CD4-positive, alpha-beta T cell treated with Interleukin-1 beta for 1 hour (primary cell): ENCODE results near the gene TTYH3.

Experiments used
- DNase-seq, 2 donors: peaks; one replicate each; pipeline ENCODE4 v3.0.0-alpha.2; 2020 to 2022

The TTYH3 gene

DNA sequence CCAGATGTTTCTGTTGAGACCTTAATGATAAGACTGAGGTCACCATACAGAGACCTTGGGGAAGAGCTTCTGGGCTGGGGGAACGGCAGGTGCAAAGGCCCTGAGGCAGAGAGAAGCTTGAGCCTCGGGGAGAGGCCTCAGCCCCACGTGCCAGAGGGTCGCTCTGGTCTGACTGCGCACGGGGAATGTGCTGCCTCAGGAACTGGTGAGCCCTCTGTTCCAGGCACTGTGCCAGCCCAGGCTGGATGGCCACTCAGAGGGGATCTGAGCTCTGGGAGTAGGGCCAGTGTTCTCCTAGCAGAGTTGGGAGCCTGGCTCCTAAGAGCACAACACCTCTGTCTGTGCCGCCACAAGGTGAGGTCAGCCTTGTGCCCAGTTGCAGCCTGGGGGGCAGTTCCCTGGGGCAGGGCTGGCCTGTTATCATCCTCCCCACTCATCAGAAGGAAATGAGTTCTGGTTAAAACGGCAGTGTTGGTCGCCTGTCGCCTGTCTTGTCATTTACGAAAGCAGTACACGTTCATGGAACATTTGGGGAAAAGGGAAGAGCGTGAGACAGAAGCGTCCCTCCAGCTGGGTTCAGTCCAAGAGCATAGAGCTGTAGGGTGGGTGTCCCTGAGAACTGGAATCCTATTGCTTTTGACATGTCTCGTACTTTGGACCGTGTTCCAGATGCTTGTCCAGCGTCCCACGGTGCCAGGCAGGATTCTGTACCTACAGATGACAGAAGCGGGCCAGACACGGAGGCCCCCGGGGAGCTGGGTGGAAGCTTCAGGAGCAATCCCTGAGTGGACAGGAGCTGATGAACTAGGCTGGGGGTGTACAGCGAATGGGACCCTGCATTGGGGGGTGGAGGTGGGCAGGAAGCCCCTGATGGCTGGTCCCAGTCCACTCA, 4.3 kb downstream of the TTYH3 start:
- no peak for DNase-seq

DNA sequence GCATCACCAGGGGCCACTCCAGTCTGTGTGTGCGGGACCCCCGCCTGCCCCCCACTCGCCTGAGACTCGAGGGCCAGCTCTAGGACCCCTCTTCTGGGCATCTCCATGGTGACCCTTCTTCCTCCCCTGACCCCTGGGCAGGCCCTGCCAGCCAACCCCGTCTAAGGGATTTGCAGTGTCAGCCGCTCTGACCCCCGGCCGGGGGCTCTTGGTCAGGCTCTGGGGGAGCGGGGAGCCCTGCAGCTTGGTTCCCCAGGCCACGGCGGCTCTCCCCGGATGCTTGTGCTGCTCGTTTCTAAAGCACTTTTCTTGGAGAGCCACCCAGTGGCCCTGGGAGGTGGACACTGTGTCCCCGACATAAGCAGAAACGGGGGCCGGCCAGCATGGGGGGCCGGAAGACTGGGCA, 5.3 kb downstream of the TTYH3 start:
- no peak for DNase-seq

DNA sequence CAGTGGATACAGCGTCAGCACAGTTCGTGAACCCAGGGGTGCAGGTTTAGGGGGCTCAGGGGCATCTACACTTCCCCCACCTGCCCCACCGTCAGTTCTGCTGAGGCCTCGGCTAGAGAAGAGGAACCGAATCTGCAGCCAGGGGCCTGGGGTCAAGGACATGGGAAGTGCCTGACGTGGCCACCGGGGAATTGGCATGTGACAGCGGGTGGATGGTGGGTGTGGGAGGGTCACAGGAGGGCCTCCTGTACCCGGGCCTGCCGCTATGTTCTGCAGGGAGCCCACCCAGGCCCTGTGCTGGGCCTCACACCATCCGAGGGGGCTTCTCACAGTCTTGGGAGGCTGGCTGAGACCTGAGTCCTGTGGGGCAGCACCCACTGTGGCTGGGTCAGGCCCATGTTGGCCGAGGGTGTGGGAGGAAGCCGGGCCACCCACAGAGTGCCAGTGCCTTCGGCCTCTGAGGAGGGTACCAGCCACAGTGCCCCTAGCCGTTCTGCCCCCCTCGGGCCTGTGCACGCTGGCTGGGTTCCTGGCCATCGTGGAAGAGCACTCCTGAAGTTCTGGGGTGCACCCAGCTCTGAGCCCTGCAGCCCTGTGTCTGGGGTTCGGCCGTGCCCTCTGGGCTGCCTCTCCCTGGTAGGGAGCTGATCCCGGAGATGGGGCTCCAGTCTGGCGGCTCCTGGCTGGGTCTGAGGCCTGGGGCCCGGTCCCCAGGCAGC, 5.9 kb downstream of the TTYH3 start:
- peak; percentile 13 to 74 for DNase-seq

DNA sequence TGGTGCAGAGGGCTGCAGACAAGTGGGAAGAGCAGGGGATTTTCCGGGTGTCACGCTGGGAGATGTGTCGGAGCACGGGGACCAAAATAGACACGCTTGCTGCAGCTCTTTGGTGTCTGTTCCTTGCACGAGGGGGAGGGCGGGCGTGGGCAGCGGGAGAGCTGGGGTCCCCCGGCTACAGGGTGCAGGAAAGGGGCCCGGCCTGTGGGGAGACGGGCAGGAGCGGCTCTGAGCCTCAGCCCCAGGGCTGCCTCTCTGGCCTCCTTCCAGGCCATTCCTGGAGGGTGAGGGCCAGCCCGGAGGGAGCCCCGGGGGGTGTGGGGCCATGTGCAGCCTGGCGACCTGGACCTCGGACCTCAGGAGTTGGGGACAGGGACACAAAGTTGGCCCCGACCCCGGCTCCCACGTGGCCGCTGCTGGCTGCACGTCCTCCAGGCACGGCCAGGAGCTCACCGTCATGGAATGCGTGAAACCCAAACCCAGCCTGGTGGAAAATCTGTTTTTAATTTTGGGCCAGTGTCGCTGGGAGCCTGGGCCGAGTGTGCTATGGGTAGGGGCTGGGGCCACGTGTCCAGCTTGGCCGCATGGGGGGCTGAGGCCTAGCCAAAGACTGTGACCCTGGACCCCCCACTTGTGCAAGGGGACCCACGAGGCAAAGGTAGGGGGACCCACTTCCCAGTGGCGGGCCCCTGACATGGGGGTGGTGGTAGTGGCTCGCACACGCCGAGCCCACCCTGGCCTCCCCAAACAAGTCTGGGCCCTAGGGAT, 6.6 kb downstream of the TTYH3 start:
- DNase-seq, result no peak

DNA sequence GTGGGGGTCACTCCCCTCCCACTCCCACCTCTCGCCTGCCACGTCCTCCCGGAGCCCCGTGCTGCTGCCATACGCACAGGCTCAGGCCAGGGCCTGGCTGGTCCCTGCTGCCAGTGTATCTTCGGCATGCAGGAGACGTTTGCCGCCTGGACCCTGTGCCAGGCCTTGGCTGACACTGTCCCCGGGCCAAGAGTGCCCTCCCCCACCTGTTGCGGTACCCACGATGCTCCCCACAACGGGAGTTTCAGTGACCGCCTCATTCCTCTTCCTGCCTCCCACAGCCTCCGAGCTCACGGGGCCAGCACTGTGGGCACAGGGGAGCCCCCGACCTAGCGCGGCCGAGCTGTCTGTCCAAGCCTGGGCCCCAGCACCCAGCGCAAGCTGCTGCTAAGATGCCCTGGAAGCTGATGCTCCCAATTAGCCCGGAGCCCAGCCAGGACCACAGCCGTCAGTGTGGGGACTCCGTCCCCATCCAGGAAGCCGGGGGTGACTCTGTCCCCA, 7.4 kb downstream of the TTYH3 start:
- DNase-seq, result no peak

DNA sequence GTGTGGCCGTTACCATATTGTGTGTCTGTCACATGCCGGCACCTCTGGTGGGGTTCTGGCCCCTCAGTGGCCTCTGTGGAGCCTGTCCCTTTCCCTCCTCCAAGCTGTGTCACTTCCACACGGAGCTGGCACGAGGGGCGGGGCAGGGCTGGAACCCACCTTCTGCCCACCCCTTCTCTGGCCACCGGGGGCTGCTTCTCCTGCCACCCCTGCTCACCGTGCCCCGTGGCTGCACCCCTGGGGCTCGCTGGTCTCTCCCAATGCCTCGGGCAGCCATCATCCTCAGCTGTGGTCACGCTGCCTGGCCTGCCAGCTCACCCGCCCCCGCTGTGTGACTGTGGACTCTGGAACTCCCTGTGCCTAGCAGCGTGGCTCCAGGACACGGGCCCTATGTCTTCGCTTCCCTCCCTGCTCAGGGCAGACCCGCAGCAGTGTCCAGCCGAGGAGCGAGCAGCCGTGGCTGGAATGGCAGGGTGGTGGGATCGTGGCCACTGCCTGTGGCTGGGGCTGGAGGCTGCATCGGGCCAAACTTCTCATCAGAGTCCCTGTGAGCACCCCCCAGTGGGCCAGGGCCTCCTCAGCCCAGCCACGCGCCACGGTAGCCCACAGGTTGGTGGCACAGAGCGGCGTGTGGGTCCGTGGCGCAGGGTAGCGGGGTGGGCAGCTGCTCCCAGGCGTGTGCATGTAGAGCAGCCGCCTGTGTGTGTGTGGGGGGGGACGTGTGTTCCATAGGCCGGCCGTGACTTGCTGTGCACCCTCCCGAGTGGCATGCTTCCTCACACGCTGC, 8.1 kb downstream of the TTYH3 start:
- no peak for DNase-seq

DNA sequence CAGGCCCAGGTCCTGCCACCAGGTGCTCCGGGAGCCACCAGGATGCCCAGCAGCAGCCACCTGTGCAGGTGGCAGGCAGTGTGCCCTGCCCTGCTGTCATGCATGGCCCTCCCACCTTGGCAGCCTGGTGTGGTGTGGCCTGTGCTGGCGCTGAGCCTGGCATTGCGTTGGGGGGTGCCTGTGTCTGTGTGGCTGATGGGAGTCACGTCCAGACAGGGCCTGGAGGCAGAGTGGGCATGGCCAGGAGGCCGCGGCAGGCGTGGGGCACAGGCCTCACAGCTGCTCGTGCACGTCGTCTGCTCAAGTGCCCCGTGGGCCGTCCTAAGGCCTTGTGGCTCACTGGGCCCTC, 8.7 kb downstream of the TTYH3 start:
- no peak for DNase-seq

DNA sequence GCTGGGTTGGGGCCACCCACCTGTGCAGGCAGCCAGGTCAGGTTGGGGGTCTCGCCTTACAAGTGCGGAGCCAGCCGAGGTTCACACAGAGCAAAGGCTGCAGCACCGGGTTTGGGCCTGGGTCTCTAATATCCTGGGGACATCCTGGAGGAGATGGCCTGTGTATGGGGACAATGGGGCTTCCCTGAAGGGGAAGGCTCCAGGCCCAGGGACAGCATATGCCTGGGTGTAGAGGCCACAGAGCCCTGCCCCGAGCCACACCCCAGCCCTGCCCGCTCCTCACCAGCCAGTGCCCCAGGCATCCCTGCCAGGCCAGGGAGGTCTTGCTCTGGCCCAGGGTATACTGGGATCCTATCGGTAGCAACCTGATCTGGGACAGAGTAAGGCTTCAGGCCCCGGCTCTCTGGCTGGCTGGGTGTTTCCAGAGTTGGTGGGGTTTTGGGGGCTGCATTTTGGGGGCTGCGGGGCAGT, 9.1 kb downstream of the TTYH3 start:
- no peak for DNase-seq

DNA sequence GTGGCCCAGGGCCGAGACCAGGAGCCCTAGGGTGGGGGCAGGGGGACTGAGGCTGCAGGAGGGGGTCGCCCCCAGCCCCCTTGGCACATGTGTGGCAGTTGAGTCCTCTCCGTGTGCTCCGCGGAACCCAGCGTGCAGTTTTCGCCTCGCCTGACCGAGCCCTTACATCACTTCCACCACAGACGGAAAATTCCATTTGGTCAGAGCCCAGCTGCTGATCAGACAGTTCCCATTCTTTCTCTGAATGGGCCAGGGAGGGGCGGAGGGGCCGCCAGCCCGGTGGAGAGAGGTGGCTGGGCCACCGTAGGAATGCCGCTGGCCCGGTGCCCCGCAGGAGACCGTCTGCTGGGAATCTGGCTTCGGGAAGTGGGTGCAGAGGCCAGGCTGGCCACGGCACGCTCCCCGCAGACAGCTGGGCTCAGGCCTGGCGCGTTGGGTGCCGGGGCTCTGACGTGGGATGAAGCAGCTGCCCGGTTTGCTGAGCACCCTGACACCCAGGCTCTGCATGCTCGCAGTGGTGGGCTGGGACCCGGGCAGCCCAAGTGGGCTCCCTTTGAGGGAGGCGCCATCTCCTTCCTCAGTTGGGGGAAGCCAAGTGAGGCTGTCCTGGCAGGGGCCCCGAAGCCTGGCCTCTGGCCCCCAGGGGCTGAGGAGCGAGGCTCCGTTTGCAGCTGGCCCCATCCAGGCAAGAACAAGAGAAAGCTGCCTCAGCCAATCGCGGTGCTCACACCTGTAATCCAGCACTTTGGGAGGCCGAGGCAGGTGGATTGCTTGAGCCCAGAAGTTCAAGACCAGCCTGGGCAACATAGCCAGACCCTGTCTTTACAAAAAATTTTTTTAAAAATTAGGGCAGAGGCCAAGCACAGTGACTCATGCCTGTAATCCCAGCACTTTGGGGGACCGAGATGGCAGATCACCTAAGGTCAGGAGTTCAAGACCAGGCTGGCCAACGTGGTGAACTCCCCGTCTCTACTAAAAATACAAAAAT, 9.9 kb downstream of the TTYH3 start:
- DNase-seq, result peak in 1 of 2 donors; percentile 55

DNA sequence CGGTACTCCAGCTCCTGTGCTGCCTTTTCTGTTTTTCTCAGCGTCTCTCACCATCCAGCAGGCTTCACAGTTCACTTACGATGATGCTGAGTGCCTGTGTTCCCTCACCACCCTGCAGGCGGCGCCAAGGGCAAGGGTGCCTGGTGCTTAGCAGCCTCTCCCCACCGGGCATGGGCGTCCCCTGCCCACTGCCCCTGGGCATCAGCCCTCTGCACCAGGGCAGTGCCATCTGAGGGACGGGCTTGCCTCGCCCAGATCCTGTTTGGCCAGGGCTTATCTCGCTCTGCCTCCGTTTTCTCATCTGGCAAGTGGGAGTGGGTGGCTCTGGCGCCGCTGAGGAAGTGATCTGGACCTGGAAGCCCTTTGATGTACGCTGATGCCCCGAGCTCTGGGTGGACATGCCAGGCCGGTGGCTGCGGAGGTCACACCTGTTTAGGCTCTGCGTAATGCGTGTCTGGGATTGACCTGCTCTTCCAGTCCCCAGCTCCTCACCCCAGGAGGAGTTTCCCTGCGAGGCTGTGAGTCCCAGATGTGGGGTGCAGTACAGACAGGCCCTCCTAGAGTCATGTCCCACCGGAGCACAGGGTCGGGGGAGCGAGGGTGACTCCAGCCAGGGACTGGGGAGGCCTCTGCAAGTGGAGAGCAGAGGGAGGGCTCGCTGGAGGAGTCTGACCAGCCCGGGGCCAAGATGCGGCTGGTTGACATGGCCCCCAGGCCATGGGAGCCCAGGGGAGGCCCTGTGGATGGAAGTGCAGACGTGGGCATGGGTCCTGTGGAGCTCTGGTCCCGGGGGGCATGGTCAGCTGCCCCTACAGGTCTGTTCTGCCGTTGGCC, 11.8 kb downstream of the TTYH3 start:
- no peak for DNase-seq

DNA sequence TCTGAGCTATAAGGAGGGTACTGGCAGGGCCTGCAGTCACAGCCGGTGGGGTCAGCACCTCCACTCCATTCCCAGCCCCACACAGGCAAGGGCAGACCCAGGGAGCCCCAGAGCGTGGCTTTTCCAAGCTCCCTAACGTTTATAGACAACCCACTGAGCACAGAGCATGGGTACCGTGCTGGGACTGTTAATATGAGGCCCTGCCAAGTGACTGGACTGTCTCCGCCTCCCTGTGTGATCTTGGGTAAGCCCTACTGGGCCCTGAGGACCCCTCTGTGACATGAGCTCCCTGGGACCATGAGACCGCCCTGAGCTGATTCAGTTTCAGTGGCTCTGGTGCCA, 12.4 kb downstream of the TTYH3 start:
- DNase-seq, result no peak

DNA sequence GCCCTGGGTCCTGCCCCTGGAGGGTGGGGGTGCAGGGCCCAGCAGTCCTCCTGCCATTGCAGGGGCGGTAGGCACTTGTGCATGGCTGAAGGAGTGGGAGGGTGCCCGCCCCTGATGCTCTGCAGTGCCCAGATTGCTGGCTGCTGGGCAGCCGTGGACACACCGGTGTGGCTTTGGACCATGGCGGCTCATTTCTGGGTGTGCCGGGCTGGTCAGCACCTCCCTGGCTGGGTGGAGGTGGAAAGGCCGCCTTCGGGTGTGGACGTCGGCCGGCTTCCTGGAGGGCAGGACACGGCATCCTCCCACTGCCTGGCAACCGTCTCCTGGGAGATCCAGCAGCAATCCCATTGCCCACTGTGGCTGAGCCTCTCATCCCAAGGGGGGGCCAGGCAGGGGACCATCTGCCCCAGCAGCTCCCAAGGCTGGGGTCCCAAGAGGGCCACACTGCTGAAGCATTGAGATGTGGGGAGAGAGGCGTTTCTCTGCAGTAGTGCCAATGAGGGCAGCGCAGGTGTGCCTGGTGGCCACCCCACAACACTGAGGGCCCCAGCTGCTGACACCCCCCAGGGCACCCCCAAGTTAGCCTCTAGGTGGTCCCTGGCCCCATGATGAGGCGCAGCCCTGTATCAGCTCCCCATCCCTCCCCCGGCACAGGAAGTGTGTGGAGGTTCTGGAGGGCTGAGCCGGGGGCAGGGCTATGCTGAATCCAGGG, 12.9 kb downstream of the TTYH3 start:
- DNase-seq, result no peak

DNA sequence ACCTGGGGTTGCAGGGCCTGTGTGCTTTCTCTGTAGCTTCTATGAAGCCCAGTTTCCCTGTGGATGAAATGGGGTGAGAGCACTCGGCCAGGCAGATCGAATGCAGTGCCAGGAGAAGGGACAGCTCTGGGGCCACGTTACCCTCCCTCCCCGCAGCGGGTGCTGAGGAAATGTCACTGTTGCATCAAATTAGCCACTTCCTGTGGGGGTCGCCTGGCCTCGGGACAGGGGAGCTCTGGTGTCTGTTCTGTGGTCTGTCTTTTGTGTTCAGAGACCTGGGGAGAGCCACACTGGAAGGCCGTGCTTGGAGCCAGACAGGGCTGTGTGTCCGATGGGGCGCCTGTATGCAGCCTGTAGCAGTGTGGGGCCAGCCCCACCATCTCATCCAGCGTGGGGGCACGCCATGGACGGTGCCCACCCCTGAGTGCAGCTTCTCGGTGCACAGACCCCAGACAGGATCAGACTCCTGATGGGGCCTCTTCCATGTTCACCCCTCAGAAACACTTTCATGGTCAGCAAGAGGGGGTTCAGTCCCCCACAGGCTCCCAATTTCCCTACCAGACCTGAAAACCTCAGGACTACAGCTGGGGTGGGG, 13.6 kb downstream of the TTYH3 start:
- DNase-seq, result peak; percentile 38 to 46

DNA sequence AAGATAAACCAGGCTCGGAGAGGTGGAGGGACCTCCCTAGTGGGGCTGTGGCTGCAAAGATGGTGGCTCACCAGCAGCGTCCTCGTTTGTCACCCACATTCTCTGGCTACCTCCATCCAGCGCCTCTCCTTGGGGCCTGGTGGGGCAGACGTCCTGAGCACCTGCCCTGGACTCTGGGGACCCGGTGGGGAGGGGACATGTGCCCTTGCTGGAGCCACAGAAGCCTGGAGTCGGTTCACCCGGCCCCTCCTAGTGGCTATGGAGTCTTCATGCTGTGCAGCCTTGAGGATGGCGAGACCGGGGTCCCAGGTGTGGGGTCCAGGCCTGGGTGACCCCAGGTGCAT, 14.5 kb downstream of the TTYH3 start:
- no peak for DNase-seq

DNA sequence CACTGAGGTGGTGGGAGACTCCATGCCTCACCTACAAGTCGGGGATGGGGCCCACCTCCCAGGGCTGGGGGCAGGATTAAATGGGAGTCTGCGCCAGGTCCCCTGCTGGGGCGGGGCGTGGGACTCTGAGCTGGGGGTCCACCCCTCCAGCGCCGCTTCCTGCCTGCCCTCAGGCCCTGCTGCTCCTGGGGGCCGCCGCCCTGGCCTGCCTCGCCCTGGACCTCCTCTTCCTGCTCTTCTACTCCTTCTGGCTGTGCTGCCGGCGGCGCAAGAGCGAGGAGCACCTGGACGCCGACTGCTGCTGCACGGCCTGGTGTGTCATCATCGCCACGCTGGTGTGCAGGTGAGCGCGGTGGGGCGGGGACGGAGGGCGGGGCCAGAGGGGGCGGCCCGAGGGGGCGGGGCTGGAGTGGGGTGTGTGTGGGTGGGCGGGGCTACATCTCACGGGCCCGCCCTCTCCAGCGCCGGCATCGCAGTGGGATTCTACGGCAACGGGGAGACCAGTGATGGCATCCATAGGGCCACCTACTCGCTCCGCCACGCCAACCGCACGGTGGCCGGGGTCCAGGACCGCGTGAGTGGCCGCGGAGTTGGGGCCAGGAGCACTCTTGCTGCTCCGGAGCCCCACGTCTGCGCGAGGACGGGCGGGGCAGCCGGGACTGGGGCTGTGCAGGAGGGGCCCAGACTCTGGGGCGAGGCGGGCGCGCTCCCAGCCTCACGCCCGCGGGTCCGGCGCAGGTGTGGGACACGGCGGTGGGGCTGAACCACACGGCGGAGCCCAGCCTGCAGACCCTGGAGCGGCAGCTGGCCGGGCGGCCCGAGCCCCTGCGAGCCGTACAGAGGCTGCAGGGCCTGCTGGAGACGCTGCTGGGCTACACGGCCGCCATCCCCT, 15.1 kb downstream of the TTYH3 start:
- DNase-seq, result no peak

DNA sequence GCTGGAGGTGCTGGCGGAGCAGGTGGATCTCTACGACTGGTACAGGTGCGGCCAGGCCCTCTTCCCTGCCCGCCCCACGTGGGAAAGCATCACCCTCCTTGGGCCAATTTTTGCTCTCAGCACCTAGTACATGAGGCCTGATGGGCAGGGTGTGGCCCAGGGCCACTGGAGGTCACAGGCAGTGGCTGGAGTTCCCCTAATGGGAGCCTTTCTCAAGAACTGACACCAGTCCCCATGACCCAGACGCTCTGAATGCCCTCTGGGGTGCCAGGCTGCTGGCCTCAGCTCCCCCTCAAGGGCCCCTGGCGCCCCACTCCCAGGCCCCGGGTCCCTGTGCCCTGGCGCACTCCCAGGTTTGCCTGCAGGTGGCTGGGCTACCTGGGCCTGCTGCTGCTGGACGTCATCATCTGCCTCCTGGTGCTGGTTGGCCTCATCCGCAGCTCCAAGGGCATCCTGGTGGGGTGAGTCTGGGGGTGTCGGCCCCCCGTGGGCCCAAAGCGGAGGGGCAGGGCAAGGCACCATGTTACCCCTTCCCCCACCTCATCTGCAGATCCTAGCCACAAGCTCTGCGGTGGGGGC, 15.9 kb downstream of the TTYH3 start:
- DNase-seq, result peak in 1 of 2 donors; percentile 59

DNA sequence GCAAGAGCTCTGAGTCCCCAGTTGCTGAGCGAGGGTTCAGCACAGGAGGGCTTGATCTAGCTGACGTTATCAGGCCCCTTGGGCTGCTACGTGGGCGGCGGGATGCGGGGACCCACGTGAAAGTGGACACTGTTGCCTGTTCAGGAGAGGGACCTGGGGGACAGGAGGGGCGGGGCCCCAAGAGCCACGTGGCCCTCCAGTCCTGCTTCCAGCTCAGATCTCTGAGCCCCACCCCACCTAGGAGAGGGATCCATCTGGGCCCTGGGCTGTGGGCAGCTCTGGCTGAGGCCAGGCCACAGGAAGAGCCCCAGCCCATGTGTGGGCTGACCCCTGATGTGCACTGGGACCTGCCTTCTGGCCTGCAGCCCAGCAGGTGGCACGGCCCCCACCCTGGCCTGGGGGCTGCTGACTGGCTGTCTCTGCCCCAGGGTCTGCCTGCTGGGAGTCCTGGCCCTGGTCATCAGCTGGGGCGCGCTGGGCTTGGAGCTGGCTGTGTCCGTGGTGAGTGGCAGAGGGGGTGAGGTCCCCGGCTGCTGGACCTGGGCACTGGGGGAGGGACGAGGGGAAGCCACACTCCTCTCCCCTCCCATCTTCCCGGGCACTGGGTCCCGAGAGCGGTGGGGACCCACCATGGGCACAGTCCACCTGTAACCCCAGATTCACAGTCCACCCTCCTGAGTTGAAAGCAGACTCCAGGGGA, 17.5 kb downstream of the TTYH3 start:
- no peak for DNase-seq
